AG04449 (cell line): Measurements from ENCODE around the gene ERGIC2.
"Not testable (repeated sequence)": the region's sequence is repeated elsewhere in the genome, so short reads cannot be mapped to it uniquely, and the experiment has no call there.

Source experiments
- CTCF ChIA-PET: fragments of 350-600 bp; formaldehyde crosslinking; extraction: SDS; loops from one replicate; lab custom pipeline; 2021; ENCODE audit warnings: antibody characterized with exemption; lab: Yijun Ruan, JAX
- POLR2A ChIA-PET: fragments of 400-600, 350-600 bp; formaldehyde crosslinking; extraction: SDS; loops from one replicate; lab custom pipeline; 2020; ENCODE audit warnings: antibody characterized with exemption, inconsistent platforms; lab: Yijun Ruan, JAX
- DNase-seq: peaks from one replicate; pipeline ENCODE4 v3.0.0-alpha.2; 2010; ENCODE audit warnings: low read depth, low spot score
- H3K4me3 ChIP-seq: 2 replicates; pipeline ENCODE4 v1.5.1; 2011; ENCODE audit warnings: low read depth, mild to moderate bottlenecking, control low read depth, low read length
- CTCF ChIP-seq: IDR thresholded peaks from one replicate; pipeline ENCODE4 v1.5.1; 2011; ENCODE audit warnings: mild to moderate bottlenecking, moderate library complexity, low read length, control low read depth, inconsistent platforms; ENCODE audit not compliant: insufficient read depth; ENCODE audit errors: missing control alignments

The ERGIC2 gene

GRCh38 chr12:29402437-29402836 lies 21.5 kb upstream of the ERGIC2 start:
- POLR2A ChIA-PET: no interaction called here
- no peak overlapping the region for H3K4me3 ChIP-seq
- TF ChIP-seq CTCF: no peak
- CTCF ChIA-PET: no interaction called here
- no peak for DNase-seq

GRCh38 chr12:29398495-29398894 lies 17.5 kb upstream of the ERGIC2 start:
- no peak for TF ChIP-seq CTCF
- ChIA-PET POLR2A (no interaction called here), CTCF (no interaction called here)
- no peak overlapping the region for H3K4me3 ChIP-seq
- no peak for DNase-seq

GRCh38 chr12:29396774-29397173 lies 15.8 kb upstream of the ERGIC2 start:
- no peak for TF ChIP-seq CTCF
- ChIA-PET CTCF (no interaction called here), POLR2A (no interaction called here)
- peak; percentile 2 for DNase-seq
- no peak overlapping the region for H3K4me3 ChIP-seq

- TF ChIP-seq CTCF: no peak
- H3K4me3 ChIP-seq: no peak overlapping the region
- ChIA-PET CTCF (no interaction called here), POLR2A (no interaction called here)
- no peak for DNase-seq
Measured at GRCh38 chr12:29395356-29395755, 14.4 kb upstream of the ERGIC2 start.

GRCh38 chr12:29390419-29390818 lies 9.4 kb upstream of the ERGIC2 start:
- POLR2A ChIA-PET: not testable (repeated sequence)

GRCh38 chr12:29389295-29389919 lies 8.4 kb upstream of the ERGIC2 start:
- CTCF ChIA-PET: no interaction called here
- H3K4me3 ChIP-seq: no peak overlapping the region
- POLR2A ChIA-PET: no interaction called here
- no peak for TF ChIP-seq CTCF
- DNase-seq: no peak

More at GRCh38 chr12:29390419-29390818, 9.4 kb upstream of the ERGIC2 start:
- H3K4me3 ChIP-seq, DNase-seq, CTCF ChIA-PET: not testable (repeated sequence)

- CTCF ChIA-PET, POLR2A ChIA-PET, DNase-seq, H3K4me3 ChIP-seq: not testable (repeated sequence)
Measured at GRCh38 chr12:29386084-29386680, 5.2 kb upstream of the ERGIC2 start.

- CTCF ChIA-PET, H3K4me3 ChIP-seq, DNase-seq, POLR2A ChIA-PET: not testable (repeated sequence)
Measured at GRCh38 chr12:29385194-29385593, 4.2 kb upstream of the ERGIC2 start.
